Activated CD4-positive, alpha-beta T cell treated with anti-CD3 and anti-CD28 coated beads for 24 hours (primary cell): ENCODE measurements around the gene CCDC80.
"Not testable (repeated sequence)": the region's sequence is repeated elsewhere in the genome, so short reads cannot be mapped to it uniquely, and the experiment has no call there.

ENCODE experiments used
- DNase-seq, 2 donors: peaks; one replicate each; pipeline ENCODE4 v3.0.0-alpha.2; 2020; ENCODE audit warnings: low read depth in 2 of 2

CCDC80 gene

GRCh38 chr3:112583105-112583504 is 57.8 kb downstream of the CCDC80 start:
- no peak for DNase-seq

- DNase-seq, result peak in 1 of 2 donors; percentile 10
Observed at GRCh38 chr3:112582244-112582874, 58.6 kb downstream of the CCDC80 start.

DNA sequence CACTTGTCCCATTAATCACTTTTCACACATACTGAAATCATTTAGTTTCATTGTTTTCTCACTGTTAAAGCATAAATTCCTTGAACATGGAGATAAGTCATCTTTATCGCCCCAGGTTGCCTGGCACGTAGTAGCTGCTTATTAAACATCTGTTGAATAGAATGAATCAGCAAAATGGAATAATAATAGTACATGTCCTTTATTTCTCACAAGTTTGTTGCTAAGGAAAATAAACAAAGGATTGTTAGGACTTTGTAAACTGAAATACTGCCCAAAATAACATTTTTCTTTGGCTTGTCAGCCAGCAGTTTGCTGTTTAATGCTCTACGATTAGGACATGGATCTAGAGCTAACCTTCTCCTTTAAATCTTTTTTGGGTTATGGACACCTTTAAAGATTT is 61.2 kb downstream of the CCDC80 start:
- no peak for DNase-seq

DNA sequence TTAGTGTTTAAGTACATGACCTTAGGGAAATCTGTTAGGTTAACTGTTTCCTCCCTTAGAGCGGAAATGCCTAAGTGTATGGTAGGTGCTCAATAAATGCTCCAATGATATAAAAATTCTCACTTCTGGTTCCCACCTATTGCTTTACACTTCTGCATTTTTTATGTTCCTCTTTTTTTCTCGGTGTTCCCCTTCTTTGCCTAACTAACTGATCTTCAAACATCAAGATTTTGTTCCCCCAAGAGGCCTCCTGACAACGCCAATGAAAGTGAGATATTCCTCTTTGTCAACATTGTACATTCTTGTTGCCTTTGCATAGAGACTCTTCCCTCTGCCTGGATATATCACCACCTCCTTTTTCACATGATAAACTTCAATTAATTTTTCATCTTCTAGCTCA is 61.7 kb downstream of the CCDC80 start:
- DNase-seq, result no peak

- DNase-seq, result no peak
Observed at GRCh38 chr3:112572701-112573100, 68.2 kb downstream of the CCDC80 start.

GRCh38 chr3:112569265-112569664 is 71.7 kb downstream of the CCDC80 start:
- no peak for DNase-seq

- DNase-seq, result no peak
Observed at GRCh38 chr3:112568642-112569041, 72.3 kb downstream of the CCDC80 start.

DNA sequence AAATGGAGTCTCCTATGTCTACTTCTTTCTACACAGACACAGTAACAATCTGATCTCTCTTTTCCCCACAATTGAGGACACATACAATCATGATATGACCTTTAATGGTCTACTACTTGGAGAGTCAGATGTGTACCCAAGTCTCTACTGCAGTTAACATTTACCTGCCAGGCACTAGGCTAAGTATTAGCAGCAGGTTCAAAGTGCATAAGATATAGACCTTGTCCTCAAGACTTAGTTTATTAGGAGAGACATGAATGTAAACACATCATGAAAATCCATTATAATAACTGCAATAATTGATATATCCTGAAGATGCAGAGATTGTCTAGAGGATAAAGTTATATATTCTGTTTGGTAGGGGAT is 76.0 kb downstream of the CCDC80 start:
- DNase-seq, result no peak

- DNase-seq, result not testable (repeated sequence)
Observed at GRCh38 chr3:112564247-112564939, 76.5 kb downstream of the CCDC80 start.

DNA sequence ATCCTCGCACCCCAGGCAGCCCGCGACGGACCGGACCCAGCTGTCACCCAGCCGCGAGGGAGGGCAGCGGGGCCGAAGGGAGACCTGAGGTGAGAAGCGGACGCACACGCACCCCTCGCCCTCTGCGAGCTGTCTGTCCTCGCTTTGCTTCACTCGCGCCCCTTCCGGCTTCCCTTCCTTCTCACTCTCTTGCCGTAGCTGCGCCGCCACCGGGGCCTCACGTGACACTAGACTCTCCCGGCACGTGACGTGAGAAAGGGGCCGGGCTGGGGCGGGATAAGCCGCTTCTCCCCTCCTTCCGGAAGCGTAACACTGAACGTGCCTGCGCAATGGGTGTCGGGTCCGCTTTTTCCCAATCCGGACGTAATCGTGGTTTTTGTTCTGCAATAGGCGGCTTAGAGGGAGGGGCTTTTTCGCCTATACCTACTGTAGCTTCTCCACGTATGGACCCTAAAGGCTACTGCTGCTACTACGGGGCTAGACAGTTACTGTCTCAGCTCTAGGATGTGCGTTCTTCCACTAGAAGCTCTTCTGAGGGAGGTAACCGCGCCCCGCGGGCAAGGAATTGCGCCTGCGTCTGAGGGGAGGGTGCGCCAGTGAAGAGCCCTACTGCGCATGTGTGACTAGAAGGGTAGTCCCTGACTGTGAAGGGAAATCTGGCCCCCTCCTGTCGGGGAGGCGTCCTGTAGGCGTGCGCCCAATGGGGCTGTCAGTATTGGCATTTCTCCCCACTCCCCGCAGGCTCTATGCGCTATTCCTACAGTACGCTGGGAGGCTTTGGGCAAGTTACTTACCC is 79.0 kb downstream of the CCDC80 start, which contains the start of the genes ATG3 and SLC35A5:
ATG3 (minus strand) TSS at position 229 of the 796 bp plus-strand sequence. CDS start 434 bp downstream, outside the sequence.
SLC35A5 (plus strand) TSS at position 312 of the 796 bp plus-strand sequence. CDS start 1,359 bp downstream, outside the sequence.
- peak; percentile 94 to 96 for DNase-seq

DNA sequence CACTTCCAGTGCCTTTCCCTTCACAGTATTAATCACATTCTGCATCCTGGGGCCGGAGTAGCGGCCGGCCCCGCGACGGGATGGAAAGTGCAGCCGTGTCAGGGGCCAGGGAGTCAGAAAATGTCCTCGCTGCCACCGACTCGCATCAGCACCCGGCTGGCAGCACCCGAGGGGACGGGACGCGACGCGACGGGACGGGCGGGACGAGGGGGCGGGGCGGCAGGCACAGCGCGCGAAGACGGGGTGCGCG is 79.5 kb downstream of the CCDC80 start:
- DNase-seq, result peak; percentile 69 to 70

GRCh38 chr3:112560721-112561483 is 80.0 kb downstream of the CCDC80 start:
- DNase-seq, result peak; percentile 47 to 56

DNA sequence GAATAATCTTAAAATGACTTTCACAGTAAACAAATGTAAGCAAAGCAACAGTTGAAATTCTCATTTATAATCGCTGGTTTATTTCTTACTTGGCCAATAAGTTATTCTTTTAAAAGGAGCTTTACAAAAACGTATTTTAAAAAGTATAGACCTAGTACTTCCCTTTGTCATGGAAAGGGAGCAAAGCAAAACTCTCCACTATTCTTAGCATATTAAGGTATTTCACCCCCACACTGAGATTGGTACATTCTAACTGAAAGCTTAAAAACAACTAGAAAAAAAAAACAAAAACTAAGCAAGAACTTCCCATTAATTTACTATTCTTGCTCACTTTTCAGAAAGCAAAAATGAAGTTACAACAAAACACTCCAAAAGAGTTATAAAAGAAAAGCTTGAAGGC is 80.6 kb downstream of the CCDC80 start:
- no peak for DNase-seq

DNA sequence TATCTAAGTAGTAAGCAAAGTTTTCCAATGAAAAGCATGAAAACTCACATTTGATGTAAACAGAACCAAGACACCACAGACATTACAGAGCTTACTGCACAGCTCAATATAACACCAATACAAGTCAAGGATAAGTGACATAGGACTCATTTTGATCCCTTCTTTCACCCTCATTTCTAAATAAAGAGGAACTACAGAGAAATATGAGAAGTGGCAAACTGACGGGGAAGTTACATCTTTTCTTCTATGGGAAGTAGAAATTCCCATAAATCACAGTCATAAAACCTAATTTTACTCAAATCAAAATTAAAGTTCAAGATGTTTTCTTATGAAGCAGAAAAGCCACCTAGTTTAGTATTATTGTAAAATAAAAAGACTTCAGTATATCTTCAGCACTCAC is 83.0 kb downstream of the CCDC80 start:
- no peak for DNase-seq

- no peak for DNase-seq
Observed at GRCh38 chr3:112555535-112556170, 85.3 kb downstream of the CCDC80 start.

- no peak for DNase-seq
Observed at GRCh38 chr3:112550859-112551258, 90.1 kb downstream of the CCDC80 start.
